ENCODE measurements around the gene JMJD1C.

JMJD1C gene

GRCh38 chr10:63483983-63484382, 18.2 kb upstream of the JMJD1C start:
- in situ Hi-C loops (cut with MboI; ENCODE audit: low sequenced_read_pairs), result no loop called here

- in situ Hi-C loops (cut with MboI; ENCODE audit: low sequenced_read_pairs), result no loop called here
Observed at GRCh38 chr10:63481815-63482421, 16.1 kb upstream of the JMJD1C start.

GRCh38 chr10:63480237-63480636, 14.5 kb upstream of the JMJD1C start:
- in situ Hi-C loops (cut with MboI; ENCODE audit: low sequenced_read_pairs), result no loop called here

GRCh38 chr10:63478564-63478963, 12.8 kb upstream of the JMJD1C start:
- in situ Hi-C loops (cut with MboI; ENCODE audit: low sequenced_read_pairs), result no loop called here

GRCh38 chr10:63477927-63478326, 12.2 kb upstream of the JMJD1C start:
- in situ Hi-C loops (cut with MboI; ENCODE audit: low sequenced_read_pairs), result no loop called here

- in situ Hi-C loops (cut with MboI; ENCODE audit: low sequenced_read_pairs), result no loop called here
Observed at GRCh38 chr10:63474488-63474887, 8.7 kb upstream of the JMJD1C start.

GRCh38 chr10:63470928-63471327, 5.2 kb upstream of the JMJD1C start:
- in situ Hi-C loops (cut with MboI; ENCODE audit: low sequenced_read_pairs), result no loop called here

GRCh38 chr10:63468947-63469346, 3.2 kb upstream of the JMJD1C start:
- in situ Hi-C loops (cut with MboI; ENCODE audit: low sequenced_read_pairs), result no loop called here

GRCh38 chr10:63467841-63468240, 2.1 kb upstream of the JMJD1C start:
- in situ Hi-C loops (cut with MboI; ENCODE audit: low sequenced_read_pairs), result no loop called here

GRCh38 chr10:63466144-63466935, 563 bp upstream of the JMJD1C start:
- in situ Hi-C loops (cut with MboI; ENCODE audit: low sequenced_read_pairs), result no loop called here

GRCh38 chr10:63464402-63465292, 1.1 kb downstream of the JMJD1C start:
- in situ Hi-C loops (cut with MboI; ENCODE audit: low sequenced_read_pairs), result no loop called here

GRCh38 chr10:63462442-63462841, 3.3 kb downstream of the JMJD1C start:
- in situ Hi-C loops (cut with MboI; ENCODE audit: low sequenced_read_pairs), result no loop called here

- in situ Hi-C loops (cut with MboI; ENCODE audit: low sequenced_read_pairs), result no loop called here
Observed at GRCh38 chr10:63458177-63458576, 7.6 kb downstream of the JMJD1C start.

- in situ Hi-C loops (cut with MboI; ENCODE audit: low sequenced_read_pairs), result no loop called here
Observed at GRCh38 chr10:63457594-63457993, 8.2 kb downstream of the JMJD1C start.

GRCh38 chr10:63456437-63457210, 9.2 kb downstream of the JMJD1C start:
- in situ Hi-C loops (cut with MboI; ENCODE audit: low sequenced_read_pairs), result no loop called here

- in situ Hi-C loops (cut with MboI; ENCODE audit: low sequenced_read_pairs), result no loop called here
Observed at GRCh38 chr10:63455507-63455906, 10.3 kb downstream of the JMJD1C start.

- in situ Hi-C loops (cut with MboI; ENCODE audit: low sequenced_read_pairs), result no loop called here
Observed at GRCh38 chr10:63454631-63455030, 11.1 kb downstream of the JMJD1C start.

- in situ Hi-C loops (cut with MboI; ENCODE audit: low sequenced_read_pairs), result no loop called here
Observed at GRCh38 chr10:63452524-63452923, 13.3 kb downstream of the JMJD1C start.

- in situ Hi-C loops (cut with MboI; ENCODE audit: low sequenced_read_pairs), result no loop called here
Observed at GRCh38 chr10:63446716-63447440, 18.9 kb downstream of the JMJD1C start.

GRCh38 chr10:63441404-63441803, 24.4 kb downstream of the JMJD1C start:
- in situ Hi-C loops (cut with MboI; ENCODE audit: low sequenced_read_pairs), result no loop called here

Measured in HL-60/S4 treated with phorbol 12-myristate 13-acetate at 8.2 ng/mL for 4 days and 3 days (cell line).